GM12892 (cell line): ENCODE data around the gene OR1D5.

Experiments
- POLR2A ChIP-seq: IDR thresholded peaks from 2 replicates; pipeline ENCODE4 v1.6.1; 2011; ENCODE audit warnings: low read depth, low read length, control low read depth
- POLR2AphosphoS5 ChIP-seq: IDR thresholded peaks from 2 replicates; pipeline ENCODE4 v1.6.1; 2011; ENCODE audit warnings: low read depth, low read length, control low read depth

GRCh38 chr17:3039736-3040135 lies 23.7 kb downstream of the OR1D5 start:
- TF ChIP-seq POLR2AphosphoS5, result no peak
- TF ChIP-seq POLR2A, result no peak
